GM18511 (cell line): ENCODE measurements around the gene CEMIP.

Experiments used
- ATAC-seq: cut with Tn5 transposase; IDR thresholded peaks from one replicate; pipeline ENCODE4 v1.9.1; 2021; ENCODE audit warnings: mild to moderate bottlenecking, moderate library complexity; ENCODE audit not compliant: unreplicated experiment

CEMIP gene

GRCh38 chr15:80783260-80783659 is 4.1 kb downstream of the CEMIP start:
- no peak for ATAC-seq

GRCh38 chr15:80785335-80785734 is 6.2 kb downstream of the CEMIP start:
- no peak for ATAC-seq

GRCh38 chr15:80785811-80786354 is 6.7 kb downstream of the CEMIP start:
- ATAC-seq: no peak

GRCh38 chr15:80787316-80787715 is 8.1 kb downstream of the CEMIP start:
- ATAC-seq: no peak

GRCh38 chr15:80788536-80788935 is 9.4 kb downstream of the CEMIP start:
- ATAC-seq: no peak

GRCh38 chr15:80789296-80789695 is 10.1 kb downstream of the CEMIP start:
- ATAC-seq: no peak

- ATAC-seq: no peak
Measured at GRCh38 chr15:80789796-80790195, 10.6 kb downstream of the CEMIP start.

GRCh38 chr15:80790236-80790635 is 11.1 kb downstream of the CEMIP start:
- no peak for ATAC-seq

GRCh38 chr15:80791004-80791403 is 11.8 kb downstream of the CEMIP start:
- ATAC-seq: no peak

- no peak for ATAC-seq
Measured at GRCh38 chr15:80796407-80796806, 17.2 kb downstream of the CEMIP start.

GRCh38 chr15:80798911-80799310 is 19.7 kb downstream of the CEMIP start:
- ATAC-seq: no peak

- ATAC-seq: no peak
Measured at GRCh38 chr15:80800067-80800466, 20.9 kb downstream of the CEMIP start.

- no peak for ATAC-seq
Measured at GRCh38 chr15:80801891-80802680, 22.9 kb downstream of the CEMIP start.

GRCh38 chr15:80803580-80804525 is 24.7 kb downstream of the CEMIP start:
- no peak for ATAC-seq

- no peak for ATAC-seq
Measured at GRCh38 chr15:80804970-80805495, 25.9 kb downstream of the CEMIP start.

GRCh38 chr15:80811781-80812315 is 32.7 kb downstream of the CEMIP start:
- ATAC-seq: no peak

GRCh38 chr15:80815106-80815505 is 35.9 kb downstream of the CEMIP start:
- ATAC-seq: no peak

- no peak for ATAC-seq
Measured at GRCh38 chr15:80816049-80816653, 37.0 kb downstream of the CEMIP start.

- ATAC-seq: no peak
Measured at GRCh38 chr15:80816936-80817335, 37.8 kb downstream of the CEMIP start.

GRCh38 chr15:80817901-80818300 is 38.7 kb downstream of the CEMIP start:
- ATAC-seq: no peak

- no peak for ATAC-seq
Measured at GRCh38 chr15:80819001-80819400, 39.8 kb downstream of the CEMIP start.
